Right lobe of liver (tissue), 4 donors: Measurements from ENCODE around the gene LUZP1.

Experiments used
- POLR2A ChIP-seq: fragments of 450-650 bp; IDR thresholded peaks from one replicate; pipeline ENCODE4 v1.6.1; 2017; ENCODE audit warnings: antibody characterized with exemption, mild to moderate bottlenecking
- TF ChIP-seq, protein P1 (sequence below), 4 donors: fragments of 200-600 bp in 3 of 4; fragments of 450-650 bp in 1 of 4; IDR thresholded peaks; one replicate each; pipeline versions ENCODE4 v1.5.1 to v1.8.0; 2016 to 2022; ENCODE audit warnings: antibody characterized with exemption in 4 of 4, mild to moderate bottlenecking in 2 of 4
- donor health status: DM: no; HTN: no; CAD: no.
- donor health status: DM: no; HTN: no; CAD: no.
- donor health status: DM: no; HTN: yes; CAD: no.

DNA sequence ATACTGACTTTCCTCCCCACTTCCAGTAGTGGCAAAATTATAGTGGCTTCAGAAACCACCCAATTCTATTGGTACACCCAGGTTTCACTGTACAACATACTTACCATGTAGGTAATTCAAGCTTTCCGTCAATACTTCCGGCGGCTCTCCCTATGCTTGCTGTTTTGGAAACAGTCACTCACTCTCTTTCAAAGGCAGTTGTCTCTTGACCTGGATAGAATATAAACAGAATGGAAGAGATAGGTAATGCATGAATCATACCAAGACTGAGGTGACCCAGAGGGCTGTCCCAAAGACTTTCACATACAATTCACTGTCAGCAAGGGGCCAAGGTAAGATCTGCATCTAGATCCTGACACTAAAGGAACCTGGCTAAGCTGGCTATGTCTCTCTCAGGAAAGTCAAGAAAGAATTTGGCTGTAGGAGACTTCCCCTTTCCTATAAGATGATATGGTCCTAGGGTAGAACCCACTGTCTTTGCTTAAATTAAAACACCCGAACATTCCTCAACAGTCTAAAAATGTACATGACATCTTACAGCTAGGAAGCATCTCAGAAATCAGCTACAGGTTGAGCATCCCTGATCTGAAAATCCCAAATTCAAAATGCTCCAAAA lies 59.6 kb downstream of the LUZP1 start:
- no peak for TF ChIP-seq POLR2A
- TF ChIP-seq, protein P1, sequence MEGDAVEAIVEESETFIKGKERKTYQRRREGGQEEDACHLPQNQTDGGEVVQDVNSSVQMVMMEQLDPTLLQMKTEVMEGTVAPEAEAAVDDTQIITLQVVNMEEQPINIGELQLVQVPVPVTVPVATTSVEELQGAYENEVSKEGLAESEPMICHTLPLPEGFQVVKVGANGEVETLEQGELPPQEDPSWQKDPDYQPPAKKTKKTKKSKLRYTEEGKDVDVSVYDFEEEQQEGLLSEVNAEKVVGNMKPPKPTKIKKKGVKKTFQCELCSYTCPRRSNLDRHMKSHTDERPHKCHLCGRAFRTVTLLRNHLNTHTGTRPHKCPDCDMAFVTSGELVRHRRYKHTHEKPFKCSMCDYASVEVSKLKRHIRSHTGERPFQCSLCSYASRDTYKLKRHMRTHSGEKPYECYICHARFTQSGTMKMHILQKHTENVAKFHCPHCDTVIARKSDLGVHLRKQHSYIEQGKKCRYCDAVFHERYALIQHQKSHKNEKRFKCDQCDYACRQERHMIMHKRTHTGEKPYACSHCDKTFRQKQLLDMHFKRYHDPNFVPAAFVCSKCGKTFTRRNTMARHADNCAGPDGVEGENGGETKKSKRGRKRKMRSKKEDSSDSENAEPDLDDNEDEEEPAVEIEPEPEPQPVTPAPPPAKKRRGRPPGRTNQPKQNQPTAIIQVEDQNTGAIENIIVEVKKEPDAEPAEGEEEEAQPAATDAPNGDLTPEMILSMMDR (IDR thresholded peaks at IDR 0.05): no peak
